ENCODE results near the gene UBE2O.

Gene UBE2O

DNA sequence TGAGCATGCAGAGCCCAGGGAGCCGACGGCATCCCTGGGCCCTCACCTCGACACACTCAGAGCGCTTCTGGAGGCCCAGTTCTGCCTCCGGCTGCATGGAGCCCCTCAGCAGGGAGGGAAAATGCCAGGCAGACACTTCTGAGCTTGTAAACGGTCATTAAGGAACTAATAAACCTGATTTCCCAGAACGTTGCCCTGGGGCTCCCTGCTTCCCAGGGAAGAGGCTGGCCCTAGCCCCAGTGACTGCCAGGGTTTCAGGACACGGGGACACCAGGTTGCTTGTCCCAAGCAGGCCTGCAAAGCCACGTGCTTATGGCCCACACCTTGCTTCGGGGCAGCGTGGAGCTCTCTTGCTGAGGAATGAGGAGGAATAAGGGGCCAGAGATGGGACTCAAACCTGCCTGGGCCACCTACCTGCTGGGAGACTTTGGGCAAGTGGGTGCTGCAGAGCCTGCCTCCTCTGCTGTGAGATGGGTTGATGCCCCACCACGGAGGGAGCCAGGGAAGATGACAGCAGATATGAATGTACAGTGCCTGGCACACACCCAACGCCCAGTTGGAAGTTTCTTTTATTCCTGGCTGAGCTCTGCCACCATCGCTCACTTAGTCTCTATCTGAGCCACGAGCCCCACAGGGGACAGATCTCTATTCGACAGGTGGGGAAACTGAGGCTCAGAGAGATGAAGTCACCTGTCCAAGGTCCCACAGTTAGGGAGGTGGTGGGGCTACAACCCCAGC, 42.9 kb upstream of the UBE2O start:
- Histone ChIP-seq H3K9me3 (replicated peaks; ENCODE audit: low read length) (no peaks in the 10 kb centered on the region), H3K9ac (ENCODE audit: low read depth, low read length) (no peak overlapping the region), H3K4me3 (ENCODE audit: low read length) (no peak overlapping the region), H3K4me1 (ENCODE audit: control insufficient read depth, insufficient read depth, low read length) (peaks cover 58% of the 10 kb centered on the region), H3K27me3 (ENCODE audit: control insufficient read depth, insufficient read depth, low read length) (no peaks in the 10 kb centered on the region), H3K36me3 (ENCODE audit: insufficient read depth, low read length) (no peaks in the 10 kb centered on the region), H3K4me2 (ENCODE audit: low read length) (no peak overlapping the region)

DNA sequence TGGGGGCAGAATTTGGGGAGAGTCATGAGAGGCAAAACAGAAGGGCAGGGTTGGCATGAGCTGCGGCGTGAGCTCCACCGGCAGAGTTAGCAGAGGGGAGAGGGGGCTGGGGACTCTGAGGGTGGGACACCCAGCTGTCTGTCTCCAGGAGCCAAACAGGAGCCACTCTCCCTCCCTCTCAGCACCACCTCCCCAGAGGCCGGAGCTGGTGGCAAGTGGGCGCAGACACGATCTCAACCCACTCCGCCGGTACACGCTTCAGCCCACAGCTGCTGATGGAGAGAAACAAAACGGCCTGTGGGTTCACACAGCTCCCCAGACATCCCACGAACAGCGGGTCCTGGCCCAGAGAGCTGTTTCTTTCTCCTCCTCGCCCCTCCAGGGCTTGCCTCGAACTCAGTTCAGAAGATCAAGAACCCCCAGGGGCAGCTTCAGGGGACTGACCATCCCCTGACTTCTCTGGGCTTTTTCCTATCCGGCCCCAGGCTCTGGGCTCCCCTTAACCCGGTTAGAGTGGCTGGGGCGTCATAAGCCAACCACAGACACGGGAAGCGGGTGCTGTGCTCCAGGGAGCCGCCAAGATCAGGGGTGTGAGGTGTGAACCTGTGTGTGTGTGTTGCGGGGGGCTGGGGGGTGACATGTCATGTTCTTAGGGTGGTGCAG, 40.7 kb upstream of the UBE2O start:
- H3K9ac ChIP-seq (ENCODE audit: low read depth, low read length): peak overlapping the region; percentile 62
- peak overlapping the region; percentile 41 for H3K4me3 ChIP-seq (ENCODE audit: low read length)
- H3K4me1 ChIP-seq (ENCODE audit: control insufficient read depth, insufficient read depth, low read length): peaks cover 36% of the 10 kb centered on the region

DNA sequence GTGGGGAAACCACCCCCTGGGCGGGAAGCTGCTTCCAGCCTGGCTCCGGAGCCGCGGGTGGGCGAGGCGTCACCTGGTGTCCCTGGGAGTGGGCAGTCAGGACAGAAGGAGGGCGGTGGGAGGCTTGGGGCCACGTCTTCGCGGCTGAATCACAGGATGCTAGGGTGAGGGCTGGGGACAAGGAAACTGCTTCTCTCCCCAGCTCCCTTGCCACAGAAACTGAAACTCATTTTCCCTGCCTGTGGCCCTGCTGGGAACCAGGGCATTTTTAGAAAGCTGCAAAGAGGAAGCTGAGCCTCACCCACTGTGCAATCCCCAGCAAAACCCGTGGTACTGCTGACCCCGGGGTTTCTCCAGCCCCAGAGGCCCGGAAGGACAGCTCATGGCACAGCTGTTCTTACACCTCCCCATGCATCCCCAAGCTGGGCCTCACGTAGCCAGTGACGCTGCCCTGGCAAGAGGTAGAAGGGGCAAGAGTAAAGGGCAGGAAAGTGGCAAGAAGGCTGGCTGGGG, 40.1 kb upstream of the UBE2O start:
- Histone ChIP-seq H3K9me3 (replicated peaks; ENCODE audit: low read length) (no peaks in the 10 kb centered on the region), H3K4me1 (ENCODE audit: control insufficient read depth, insufficient read depth, low read length) (peaks cover 30% of the 10 kb centered on the region), H3K4me2 (ENCODE audit: low read length) (peak overlapping the region; percentile 72), H3K36me3 (ENCODE audit: insufficient read depth, low read length) (no peaks in the 10 kb centered on the region), H3K27me3 (ENCODE audit: control insufficient read depth, insufficient read depth, low read length) (no peaks in the 10 kb centered on the region), H3K4me3 (ENCODE audit: low read length) (peak overlapping the region; percentile 41), H3K9ac (ENCODE audit: low read depth, low read length) (peak overlapping the region; percentile 62)

More for the DNA sequence above, 40.7 kb upstream of the UBE2O start:
- Histone ChIP-seq H3K27me3 (ENCODE audit: control insufficient read depth, insufficient read depth, low read length) (no peaks in the 10 kb centered on the region), H3K4me2 (ENCODE audit: low read length) (peak overlapping the region; percentile 72), H3K9me3 (replicated peaks; ENCODE audit: low read length) (no peaks in the 10 kb centered on the region), H3K36me3 (ENCODE audit: insufficient read depth, low read length) (no peaks in the 10 kb centered on the region)

DNA sequence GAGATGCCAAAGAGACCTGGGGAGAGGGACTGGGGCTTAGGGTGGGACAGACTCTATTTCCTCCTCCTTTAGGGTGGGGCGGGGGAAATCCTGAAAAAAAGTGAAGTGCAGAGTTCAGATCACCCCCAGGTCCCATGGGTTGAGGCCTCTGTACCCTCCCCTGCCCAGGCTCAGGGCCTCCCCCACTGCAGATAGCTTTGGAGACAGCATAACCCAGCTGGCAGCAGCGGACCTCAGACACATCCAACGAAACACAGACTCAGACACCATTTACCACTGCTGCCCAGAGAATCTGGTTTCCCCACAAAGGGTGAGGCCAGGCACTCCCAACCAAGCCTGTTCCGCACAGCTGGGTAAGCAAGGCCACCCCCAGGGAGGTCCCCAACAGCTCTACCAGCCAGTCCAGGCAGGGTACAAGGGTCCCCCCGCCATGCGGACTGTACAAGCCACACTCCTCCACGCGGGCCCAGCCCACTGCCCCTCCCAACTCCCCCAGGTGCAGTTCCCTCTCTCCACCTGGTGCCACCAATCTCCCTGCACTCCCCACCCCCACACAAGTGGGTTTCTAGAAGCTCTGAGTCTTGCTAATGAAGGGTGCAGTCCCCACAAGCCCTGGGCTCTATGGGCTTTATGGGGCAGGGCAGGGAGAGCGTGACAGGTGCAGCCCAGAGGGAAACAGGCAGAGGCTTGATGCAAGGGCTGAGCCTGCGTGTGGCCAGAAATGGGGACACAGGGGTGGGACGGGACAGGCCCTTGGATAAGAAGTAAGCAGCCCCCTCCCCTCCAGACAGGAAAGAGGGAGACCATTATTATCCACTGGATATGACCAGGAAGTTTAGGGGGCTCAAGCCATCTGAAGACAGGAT, 39.4 kb upstream of the UBE2O start:
- peak overlapping the region; percentile 41 for H3K4me3 ChIP-seq (ENCODE audit: low read length)
- peaks cover 23% of the 10 kb centered on the region for H3K4me1 ChIP-seq (ENCODE audit: control insufficient read depth, insufficient read depth, low read length)
- peak overlapping the region; percentile 72 for H3K4me2 ChIP-seq (ENCODE audit: low read length)
- H3K9me3 ChIP-seq (replicated peaks; ENCODE audit: low read length): no peaks in the 10 kb centered on the region
- peak overlapping the region; percentile 62 for H3K9ac ChIP-seq (ENCODE audit: low read depth, low read length)
- no peaks in the 10 kb centered on the region for H3K36me3 ChIP-seq (ENCODE audit: insufficient read depth, low read length)
- H3K27me3 ChIP-seq (ENCODE audit: control insufficient read depth, insufficient read depth, low read length): no peaks in the 10 kb centered on the region

DNA sequence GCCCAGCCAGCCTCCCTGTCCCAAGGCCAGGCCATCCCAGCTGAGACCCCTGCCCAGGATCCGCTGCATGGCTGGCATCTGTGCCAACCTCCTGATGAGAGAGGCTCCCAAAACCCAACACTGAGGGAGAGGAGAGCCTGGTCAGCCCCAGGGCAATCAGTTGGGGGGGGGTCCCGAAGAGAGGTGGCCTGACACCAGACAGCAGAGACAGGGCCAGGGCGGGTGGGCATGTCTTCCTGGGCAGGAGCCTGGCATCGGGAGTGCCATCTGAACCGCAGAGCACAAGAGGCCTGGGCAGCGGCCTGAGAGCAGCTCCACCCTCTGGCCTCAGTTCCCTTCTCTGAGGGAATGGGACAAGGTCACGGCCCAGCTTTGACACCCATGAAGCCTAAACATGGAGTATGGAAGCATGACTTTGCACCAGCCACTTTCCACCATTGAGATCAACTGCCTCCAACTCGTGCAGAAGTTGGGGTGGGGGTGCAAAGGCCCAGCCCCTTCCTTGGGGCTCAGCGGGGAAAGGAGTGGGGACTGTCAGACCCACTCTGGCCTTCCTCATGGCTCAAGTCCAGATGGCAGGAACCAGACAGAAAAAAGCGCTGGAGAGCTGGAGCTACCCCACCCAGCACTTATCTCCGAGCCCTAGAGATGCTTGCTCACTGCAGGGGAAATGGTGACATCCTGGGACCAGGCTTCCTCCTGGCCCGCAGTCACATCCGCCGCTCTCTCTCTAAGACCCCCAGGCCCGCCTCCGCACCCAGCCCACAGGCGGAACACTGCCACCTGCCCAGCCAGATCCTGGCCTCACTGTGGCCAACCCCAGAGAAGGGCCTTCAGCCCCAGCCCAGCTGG, 38.5 kb upstream of the UBE2O start:
- Histone ChIP-seq H3K9ac (ENCODE audit: low read depth, low read length) (no peak overlapping the region), H3K4me2 (ENCODE audit: low read length) (no peak overlapping the region), H3K27me3 (ENCODE audit: control insufficient read depth, insufficient read depth, low read length) (no peaks in the 10 kb centered on the region), H3K4me1 (ENCODE audit: control insufficient read depth, insufficient read depth, low read length) (peaks cover 21% of the 10 kb centered on the region), H3K36me3 (ENCODE audit: insufficient read depth, low read length) (no peaks in the 10 kb centered on the region), H3K9me3 (replicated peaks; ENCODE audit: low read length) (no peaks in the 10 kb centered on the region), H3K4me3 (ENCODE audit: low read length) (no peak overlapping the region)

DNA sequence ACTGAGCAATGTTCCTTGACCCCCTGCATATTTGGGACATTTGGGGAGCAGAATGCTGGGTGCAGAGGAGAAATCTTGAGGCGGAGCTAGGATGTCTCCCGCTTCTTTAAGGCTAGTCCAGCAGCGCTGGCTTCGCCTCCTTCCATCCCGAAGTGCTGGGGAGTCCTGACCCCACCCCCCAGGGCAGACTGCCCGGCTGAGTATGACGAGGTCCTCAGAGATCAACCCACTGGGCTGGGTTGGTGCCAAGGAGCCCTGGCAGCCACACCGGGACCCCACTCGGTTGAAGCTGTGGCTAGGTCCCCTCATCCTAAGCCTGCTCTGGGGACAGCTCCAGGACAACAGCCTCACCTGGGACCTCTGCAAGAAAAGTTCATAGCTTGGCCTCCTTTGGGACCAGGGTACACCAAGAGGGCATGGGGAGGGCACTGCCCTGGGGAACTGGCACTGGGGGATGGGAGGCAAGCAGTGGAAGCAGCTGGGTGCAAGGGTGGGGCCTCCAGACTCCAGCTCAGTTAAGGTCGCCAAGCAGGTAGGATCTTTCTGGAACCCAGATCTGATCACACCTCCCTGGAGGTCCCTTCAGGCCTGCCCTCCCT, 37.3 kb upstream of the UBE2O start:
- no peak overlapping the region for H3K9ac ChIP-seq (ENCODE audit: low read depth, low read length)
- H3K27me3 ChIP-seq (ENCODE audit: control insufficient read depth, insufficient read depth, low read length): no peaks in the 10 kb centered on the region
- no peaks in the 10 kb centered on the region for H3K9me3 ChIP-seq (replicated peaks; ENCODE audit: low read length)
- H3K36me3 ChIP-seq (ENCODE audit: insufficient read depth, low read length): no peaks in the 10 kb centered on the region
- H3K4me3 ChIP-seq (ENCODE audit: low read length): no peak overlapping the region
- peaks cover 24% of the 10 kb centered on the region for H3K4me1 ChIP-seq (ENCODE audit: control insufficient read depth, insufficient read depth, low read length)
- H3K4me2 ChIP-seq (ENCODE audit: low read length): no peak overlapping the region

DNA sequence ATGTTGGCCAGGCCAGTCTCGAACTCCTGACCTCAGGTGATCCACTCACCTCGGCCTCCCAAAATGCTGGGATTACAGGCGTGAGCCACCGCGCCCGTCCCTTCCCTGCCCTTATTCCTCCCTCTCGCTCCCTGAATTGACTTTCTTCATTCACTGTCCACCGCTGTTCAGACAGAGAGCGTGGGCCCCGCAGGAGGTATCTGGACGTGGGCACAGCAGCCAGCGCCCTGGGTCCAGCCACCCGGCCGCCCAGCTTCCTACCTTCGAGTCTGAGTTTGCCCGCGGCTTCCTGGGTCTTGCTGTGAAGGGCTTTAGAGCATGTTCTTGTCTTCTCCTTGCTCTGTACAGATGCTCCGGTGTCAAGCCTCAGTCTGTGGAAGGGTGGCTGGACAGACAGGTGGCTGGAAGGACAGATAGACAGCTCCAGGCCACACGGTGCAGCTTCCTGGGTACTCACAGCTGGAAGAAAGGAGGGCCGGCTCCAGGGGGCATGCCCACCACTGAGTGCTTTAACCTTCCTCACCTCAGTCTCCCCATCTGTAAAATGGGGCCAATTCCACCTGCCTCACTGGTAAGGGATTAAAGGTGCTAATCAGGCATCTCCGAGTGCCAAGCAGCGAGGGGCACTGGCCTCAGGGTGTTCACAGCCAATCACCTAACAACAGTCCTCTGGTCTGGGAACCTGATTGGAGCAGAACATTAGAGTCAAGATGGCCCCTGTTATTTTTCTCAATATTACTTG, 34.7 kb upstream of the UBE2O start:
- H3K9ac ChIP-seq (ENCODE audit: low read depth, low read length): no peak overlapping the region
- peaks cover 12% of the 10 kb centered on the region for H3K4me1 ChIP-seq (ENCODE audit: control insufficient read depth, insufficient read depth, low read length)
- H3K36me3 ChIP-seq (ENCODE audit: insufficient read depth, low read length): no peaks in the 10 kb centered on the region
- no peaks in the 10 kb centered on the region for H3K27me3 ChIP-seq (ENCODE audit: control insufficient read depth, insufficient read depth, low read length)
- no peak overlapping the region for H3K4me3 ChIP-seq (ENCODE audit: low read length)
- H3K9me3 ChIP-seq (replicated peaks; ENCODE audit: low read length): no peaks in the 10 kb centered on the region
- H3K4me2 ChIP-seq (ENCODE audit: low read length): no peak overlapping the region

DNA sequence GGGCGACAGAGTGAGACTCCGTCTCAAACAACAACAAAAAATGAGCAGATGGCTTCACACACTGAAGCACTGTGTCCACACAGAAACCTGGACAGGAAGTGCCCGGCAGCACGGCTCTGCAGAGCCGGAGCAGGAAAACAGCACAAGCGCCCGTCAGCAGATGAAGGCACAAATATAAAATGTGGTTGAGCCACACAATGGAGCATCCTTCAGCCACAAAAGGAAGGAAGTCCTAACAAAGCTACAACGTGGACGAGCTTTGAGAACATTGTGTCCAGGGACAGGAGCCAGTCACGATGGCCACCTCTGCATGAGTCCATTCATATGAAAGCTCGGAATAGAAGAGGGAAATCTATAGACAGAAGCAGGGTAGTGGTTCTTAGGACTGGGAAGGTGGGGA, 32.6 kb upstream of the UBE2O start:
- Histone ChIP-seq H3K4me2 (ENCODE audit: low read length) (no peak overlapping the region), H3K36me3 (ENCODE audit: insufficient read depth, low read length) (no peaks in the 10 kb centered on the region), H3K4me3 (ENCODE audit: low read length) (no peak overlapping the region), H3K9ac (ENCODE audit: low read depth, low read length) (no peak overlapping the region), H3K4me1 (ENCODE audit: control insufficient read depth, insufficient read depth, low read length) (peaks cover 6% of the 10 kb centered on the region), H3K27me3 (ENCODE audit: control insufficient read depth, insufficient read depth, low read length) (no peaks in the 10 kb centered on the region), H3K9me3 (replicated peaks; ENCODE audit: low read length) (no peaks in the 10 kb centered on the region)

DNA sequence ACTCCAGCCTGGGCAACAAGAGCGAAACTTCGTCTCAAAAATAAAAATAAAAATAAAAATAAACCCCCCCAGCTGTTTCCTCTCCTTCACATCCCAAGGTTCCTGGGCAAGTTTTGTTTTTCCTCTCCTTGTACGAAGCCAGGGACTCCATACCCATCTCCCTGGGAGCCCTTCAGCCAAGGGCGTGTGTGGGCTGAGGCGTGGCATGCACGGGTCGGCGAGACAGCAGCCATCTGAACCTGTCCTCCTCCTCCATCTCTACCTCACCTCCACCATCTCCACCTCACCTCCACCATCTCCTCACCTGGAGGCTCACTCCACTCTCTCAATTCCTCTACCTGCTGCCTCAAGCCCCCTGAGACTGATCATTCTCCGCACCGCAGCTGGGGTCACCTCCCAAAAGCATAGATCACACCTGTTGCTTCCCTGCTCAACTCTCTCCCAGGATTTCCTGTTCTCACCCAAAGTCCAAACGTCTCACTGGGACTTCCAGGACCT, 31.3 kb upstream of the UBE2O start:
- Histone ChIP-seq H3K9ac (ENCODE audit: low read depth, low read length) (no peak overlapping the region), H3K36me3 (ENCODE audit: insufficient read depth, low read length) (no peaks in the 10 kb centered on the region), H3K4me3 (ENCODE audit: low read length) (no peak overlapping the region), H3K4me1 (ENCODE audit: control insufficient read depth, insufficient read depth, low read length) (peaks cover 6% of the 10 kb centered on the region), H3K9me3 (replicated peaks; ENCODE audit: low read length) (no peaks in the 10 kb centered on the region), H3K27me3 (ENCODE audit: control insufficient read depth, insufficient read depth, low read length) (no peaks in the 10 kb centered on the region), H3K4me2 (ENCODE audit: low read length) (no peak overlapping the region)

DNA sequence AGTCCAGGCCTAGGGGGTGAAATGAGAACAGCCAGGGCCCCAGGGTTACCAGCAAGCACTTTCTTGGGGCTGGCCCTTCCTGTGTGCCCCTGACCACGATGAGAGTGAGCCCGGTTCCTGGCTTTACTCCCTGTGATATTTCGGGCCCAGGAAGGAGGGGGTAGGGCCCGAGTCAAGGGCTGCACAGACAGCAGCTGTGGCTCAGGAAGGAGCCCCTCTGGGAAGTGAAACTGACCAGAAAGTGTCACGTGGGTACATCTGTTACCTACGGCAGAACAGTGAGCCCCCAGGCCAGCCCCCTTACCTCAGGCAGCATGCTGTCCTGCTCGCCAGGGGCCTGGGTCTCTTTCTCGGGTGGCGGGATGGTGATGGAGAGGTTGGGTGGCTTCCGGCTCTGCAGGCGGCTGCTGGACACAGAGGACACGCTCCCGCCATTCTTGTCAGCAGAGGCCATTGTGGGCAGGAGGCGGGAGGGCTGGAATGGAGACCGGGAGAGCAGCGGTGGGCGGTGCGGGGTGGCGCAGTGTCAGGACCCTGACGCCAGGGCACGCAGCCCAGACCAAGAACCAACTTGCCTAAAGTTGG, 28.2 kb upstream of the UBE2O start:
- peaks cover 6% of the 10 kb centered on the region for H3K4me1 ChIP-seq (ENCODE audit: control insufficient read depth, insufficient read depth, low read length)
- H3K4me2 ChIP-seq (ENCODE audit: low read length): no peak overlapping the region

More for the DNA sequence above, 28.2 kb upstream of the UBE2O start:
- Histone ChIP-seq H3K9ac (ENCODE audit: low read depth, low read length) (no peak overlapping the region), H3K4me3 (ENCODE audit: low read length) (no peak overlapping the region), H3K36me3 (ENCODE audit: insufficient read depth, low read length) (no peaks in the 10 kb centered on the region), H3K27me3 (ENCODE audit: control insufficient read depth, insufficient read depth, low read length) (no peaks in the 10 kb centered on the region), H3K9me3 (replicated peaks; ENCODE audit: low read length) (no peaks in the 10 kb centered on the region)
